CD4-positive, alpha-beta T cell treated with Interleukin-6 for 4 hours (primary cell): Measurements from ENCODE around the gene MAGI3.
"Not testable (repeated sequence)": the region's sequence is repeated elsewhere in the genome, so short reads cannot be mapped to it uniquely, and the experiment has no call there.

ENCODE experiments used
- DNase-seq: peaks from one replicate; pipeline ENCODE4 v3.0.0-alpha.2; 2020; ENCODE audit warnings: mixed read lengths

Gene MAGI3

DNA sequence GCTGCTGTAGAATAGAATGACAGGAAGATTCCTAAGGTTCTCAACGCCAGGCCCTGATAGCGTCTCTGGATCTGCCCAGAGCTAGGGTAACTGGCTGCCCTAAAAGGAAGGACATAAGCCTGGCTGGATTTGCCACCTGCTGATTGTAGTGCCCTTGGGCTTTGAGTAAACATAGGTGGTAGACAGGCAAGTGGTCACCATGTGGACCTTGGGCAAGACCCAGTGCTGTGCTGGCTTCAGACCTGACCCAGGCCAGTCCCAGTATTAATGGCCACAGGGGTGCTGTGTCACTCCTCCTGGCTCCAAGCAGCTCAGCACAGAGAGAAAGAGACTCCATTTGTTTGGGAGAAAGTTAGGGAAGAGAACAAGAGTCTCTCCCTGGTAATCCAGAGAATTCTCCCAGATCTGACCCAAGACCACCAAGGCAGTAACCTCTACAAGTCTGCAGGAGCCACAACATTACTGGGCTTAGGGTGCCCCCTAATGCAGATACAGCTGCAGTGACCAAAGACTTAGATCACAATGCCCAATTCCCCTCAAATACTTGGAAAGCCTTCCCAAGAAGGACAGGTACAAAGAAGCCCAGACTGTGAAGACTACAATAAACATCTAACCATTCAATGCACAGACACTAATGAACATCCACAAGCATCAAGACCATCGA, 324.4 kb downstream of the MAGI3 start:
- DNase-seq, result no peak

DNA sequence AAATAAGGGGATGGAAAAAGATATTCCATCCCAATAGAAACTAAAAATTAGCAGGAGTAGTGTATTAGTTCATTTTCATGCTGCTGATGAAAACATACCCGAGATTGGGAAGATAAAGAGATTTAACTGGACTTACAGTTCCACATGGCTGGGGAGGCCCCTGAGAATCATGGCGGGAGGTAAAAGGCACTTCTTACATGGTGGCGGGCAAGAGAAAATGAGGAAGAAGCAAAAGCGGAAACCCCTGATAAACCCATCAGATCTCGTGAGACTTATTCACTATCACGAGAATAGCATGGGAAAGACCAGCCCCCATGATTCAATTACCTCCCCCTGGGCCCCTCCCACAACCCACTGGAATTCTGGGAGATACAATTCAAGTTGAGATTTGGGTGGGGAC, 327.2 kb downstream of the MAGI3 start:
- not testable (repeated sequence) for DNase-seq

DNA sequence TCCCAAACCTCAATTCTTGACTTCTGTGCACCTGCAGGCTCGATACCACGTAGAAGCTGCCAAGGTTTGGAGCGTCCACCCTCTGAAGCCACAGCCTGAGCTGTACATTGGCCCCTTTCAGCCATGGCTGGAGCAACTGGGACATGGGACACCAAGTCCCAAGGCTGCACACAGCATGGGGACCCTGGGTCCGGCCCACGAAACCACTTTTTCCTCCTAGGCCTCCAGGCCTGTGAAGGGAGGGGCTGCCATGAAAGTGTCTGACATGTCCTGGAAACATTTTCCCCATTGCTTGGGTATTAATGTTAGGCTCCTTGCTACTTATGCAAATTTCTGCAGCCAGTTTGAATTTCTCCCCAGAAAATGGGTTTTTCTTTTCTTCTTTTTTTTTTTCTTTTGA, 328.3 kb downstream of the MAGI3 start:
- not testable (repeated sequence) for DNase-seq

DNA sequence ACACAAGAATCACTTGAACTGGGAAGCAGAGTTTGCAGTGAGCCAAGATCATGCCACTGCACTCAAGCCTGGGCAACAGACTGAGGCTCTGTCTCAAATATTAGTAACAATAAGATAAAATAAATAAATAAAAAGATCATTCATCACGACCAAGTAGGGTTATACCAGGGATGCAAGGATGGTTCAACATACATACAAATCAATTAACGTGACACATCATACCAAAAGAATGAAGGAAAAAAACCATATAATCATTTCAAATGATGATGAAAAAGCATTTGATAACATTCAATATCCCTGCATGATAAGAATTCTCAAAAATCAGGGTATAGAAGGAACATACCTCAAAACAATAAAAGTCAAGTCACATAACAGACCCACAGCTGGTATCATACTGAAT, 330.7 kb downstream of the MAGI3 start:
- DNase-seq, result no peak

DNA sequence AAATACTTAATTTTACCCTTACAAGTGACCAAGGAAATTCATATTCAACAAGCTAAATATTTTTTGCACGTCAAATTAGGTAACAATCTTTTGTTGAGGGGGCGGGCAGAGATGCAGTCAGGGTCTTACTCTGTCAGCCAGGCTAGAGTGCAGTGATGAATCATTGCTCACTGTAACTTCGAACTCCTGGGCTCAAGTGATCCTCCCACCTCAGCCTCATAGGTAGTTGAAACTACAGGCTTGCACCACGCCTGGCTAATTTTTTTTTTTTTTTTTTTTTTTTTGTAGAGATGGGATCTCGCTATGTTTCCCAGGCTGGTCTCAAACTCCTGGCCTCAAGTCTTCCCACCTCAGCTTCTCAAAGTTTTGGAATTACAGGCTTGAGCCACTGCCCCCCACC, 342.5 kb downstream of the MAGI3 start:
- no peak for DNase-seq

DNA sequence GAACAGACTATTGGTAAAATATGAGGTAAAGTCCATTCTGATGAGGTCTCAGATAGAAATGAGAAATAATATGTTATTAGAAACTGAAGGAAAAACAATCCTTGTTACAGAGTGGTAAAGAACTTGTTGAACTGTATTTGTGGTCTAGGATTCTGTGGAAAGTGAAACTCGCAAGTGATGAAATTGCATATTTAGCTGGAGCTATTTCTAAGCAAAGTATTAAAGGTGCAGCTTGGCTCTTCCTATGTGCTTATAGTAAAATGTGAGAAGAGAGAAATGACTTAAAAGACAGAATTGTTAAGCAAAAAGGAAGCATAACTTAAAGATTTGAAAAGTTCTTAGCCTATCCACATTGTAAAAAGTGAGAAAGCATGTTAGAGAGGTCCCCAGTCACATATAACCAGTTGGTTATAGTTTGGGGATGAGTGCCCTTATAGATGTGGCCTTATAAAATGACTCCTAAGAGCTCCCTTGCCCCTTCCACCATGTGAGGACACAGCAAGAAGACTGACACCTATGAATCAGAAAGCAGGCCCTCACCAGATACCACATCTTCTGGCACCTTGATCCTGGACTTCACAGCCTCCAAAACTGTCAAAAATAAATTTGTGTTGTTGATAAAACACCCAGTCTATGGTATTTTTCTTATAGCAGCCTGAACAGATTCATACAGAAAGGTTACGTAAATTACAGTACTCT, 344.2 kb downstream of the MAGI3 start:
- DNase-seq, result no peak
